Mammary epithelial cell (primary cell): ENCODE measurements around the gene SPCS2.
"Not testable (repeated sequence)": the region's sequence is repeated elsewhere in the genome, so short reads cannot be mapped to it uniquely, and the experiment has no call there.

ENCODE experiments used
- EZH2 ChIP-seq: IDR thresholded peaks from 2 replicates; pipeline ENCODE4 v1.6.1; 2012; ENCODE audit warnings: low read length, inconsistent platforms, borderline replicate concordance
- TF ChIP-seq, protein P1 (sequence below), 2 donors: IDR thresholded peaks in 1 of 2; conservative IDR thresholded peaks in 1 of 2; 2 replicates each; pipeline ENCODE4 v1.5.1; 2011 to 2012; ENCODE audit warnings: inconsistent platforms in 2 of 2, low read length in 2 of 2, mild to moderate bottlenecking in 2 of 2, control low read depth in 1 of 2, low read depth in 1 of 2; ENCODE audit not compliant: insufficient read depth in 1 of 2; ENCODE audit errors: extremely low read depth in 1 of 2

DNA sequence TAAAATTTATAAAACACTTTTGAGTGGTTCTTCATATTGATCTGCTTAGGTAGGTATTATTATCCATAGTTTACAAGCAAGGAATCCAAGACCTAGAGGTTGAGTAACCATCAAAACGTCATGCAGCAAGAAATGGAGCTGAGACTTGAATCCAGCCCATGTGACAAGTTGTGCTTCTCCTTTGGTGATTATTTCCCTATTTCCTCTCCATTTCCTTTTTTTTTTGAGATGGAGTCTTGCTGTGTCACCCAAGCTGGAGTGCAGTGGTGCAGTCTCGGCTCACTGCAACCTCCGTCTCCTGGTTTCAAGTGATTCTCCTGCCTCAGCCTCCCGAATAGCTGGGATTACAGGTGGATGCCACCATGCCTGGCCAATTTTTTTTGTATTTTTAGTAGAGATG is 41.1 kb downstream of the SPCS2 start:
- TF ChIP-seq, protein P1, sequence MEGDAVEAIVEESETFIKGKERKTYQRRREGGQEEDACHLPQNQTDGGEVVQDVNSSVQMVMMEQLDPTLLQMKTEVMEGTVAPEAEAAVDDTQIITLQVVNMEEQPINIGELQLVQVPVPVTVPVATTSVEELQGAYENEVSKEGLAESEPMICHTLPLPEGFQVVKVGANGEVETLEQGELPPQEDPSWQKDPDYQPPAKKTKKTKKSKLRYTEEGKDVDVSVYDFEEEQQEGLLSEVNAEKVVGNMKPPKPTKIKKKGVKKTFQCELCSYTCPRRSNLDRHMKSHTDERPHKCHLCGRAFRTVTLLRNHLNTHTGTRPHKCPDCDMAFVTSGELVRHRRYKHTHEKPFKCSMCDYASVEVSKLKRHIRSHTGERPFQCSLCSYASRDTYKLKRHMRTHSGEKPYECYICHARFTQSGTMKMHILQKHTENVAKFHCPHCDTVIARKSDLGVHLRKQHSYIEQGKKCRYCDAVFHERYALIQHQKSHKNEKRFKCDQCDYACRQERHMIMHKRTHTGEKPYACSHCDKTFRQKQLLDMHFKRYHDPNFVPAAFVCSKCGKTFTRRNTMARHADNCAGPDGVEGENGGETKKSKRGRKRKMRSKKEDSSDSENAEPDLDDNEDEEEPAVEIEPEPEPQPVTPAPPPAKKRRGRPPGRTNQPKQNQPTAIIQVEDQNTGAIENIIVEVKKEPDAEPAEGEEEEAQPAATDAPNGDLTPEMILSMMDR (conservative IDR thresholded peaks at IDR 0.05 in 1 of 2, IDR thresholded peaks at IDR 0.05 in 1 of 2; ENCODE audit: extremely low read depth in 1 of 2, insufficient read depth in 1 of 2, low read depth in 1 of 2, low read length in 2 of 2), result not testable (repeated sequence)
- not testable (repeated sequence) for TF ChIP-seq EZH2
